ENCODE measurements around the gene COG1. TPM values are rescaled to one million over a fixed set of nuclear protein-coding genes. Genes with fewer than 3 reads are reported as not detected.

The COG1 gene
- total RNA-seq, 1 experiment from 2014 or later, result 23.0 TPM

DNA sequence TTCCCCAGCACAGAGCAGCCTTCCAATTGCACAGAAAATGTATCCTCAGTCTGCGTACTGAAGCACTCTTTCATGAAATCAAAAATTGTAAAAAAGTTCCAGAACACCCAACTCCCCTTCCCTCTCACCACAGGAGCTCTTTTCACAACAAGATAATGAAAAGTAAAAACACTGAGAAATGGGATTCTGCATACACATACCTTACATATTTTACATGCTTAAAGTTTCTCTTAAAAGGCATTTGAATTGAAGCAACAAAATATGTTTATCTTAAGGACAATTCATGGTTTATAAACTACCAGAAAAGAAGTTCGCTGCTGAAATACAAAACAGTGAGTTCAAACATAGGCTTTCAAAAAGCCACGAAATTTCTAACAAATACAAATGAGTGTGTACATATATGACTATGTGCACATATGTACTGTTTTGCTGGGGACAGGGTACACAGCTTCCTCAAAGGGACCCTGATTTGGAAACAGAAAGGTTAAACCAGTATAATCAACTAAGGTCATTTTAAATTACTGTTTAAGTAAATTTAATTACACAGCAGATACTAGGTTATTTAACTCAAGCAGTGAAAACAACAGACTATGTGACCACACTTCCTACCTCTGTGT is 33.8 kb downstream of the COG1 start:
- no peak for DNase-seq (ENCODE audit: low spot score)

DNA sequence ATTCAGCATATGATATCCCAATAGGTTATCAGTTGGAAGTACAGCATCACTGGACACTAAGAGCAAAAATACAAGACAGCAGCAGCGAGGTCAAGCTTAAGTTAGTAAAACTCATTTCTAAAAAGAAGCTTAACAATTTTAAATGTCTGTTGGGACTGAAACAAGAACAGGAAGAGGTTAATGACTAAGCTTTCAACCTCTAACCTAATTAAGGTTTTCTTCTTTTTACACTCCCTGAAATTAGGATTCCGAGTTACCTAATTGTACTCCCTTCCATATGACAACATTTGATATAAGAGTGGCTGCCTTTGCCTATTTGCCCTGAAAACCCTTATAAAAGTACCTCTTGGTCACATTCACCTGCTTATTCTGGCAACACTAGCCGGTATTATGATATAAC is 34.5 kb downstream of the COG1 start:
- DNase-seq (ENCODE audit: low spot score), result no peak

- DNase-seq (ENCODE audit: low spot score), result no peak
These were observed 35.1 kb downstream of the COG1 start for GRCh38 chr17:73227944-73228343.

- peak; percentile 33 for DNase-seq (ENCODE audit: low spot score)
These were observed 35.9 kb downstream of the COG1 start for GRCh38 chr17:73228748-73229236.

GRCh38 chr17:73230088-73230487 is 37.2 kb downstream of the COG1 start:
- no peak for DNase-seq (ENCODE audit: low spot score)

- peak; percentile 47 for DNase-seq (ENCODE audit: low spot score)
These were observed 38.5 kb downstream of the COG1 start for GRCh38 chr17:73231395-73231794.

GRCh38 chr17:73231841-73232586 is 39.2 kb downstream of the COG1 start:
- peak; percentile 96 for DNase-seq (ENCODE audit: low spot score)

GRCh38 chr17:73232587-73233373 is 39.9 kb downstream of the COG1 start:
- DNase-seq (ENCODE audit: low spot score), result peak; percentile 59

GRCh38 chr17:73234736-73235135 is 41.9 kb downstream of the COG1 start:
- DNase-seq (ENCODE audit: low spot score), result no peak

DNA sequence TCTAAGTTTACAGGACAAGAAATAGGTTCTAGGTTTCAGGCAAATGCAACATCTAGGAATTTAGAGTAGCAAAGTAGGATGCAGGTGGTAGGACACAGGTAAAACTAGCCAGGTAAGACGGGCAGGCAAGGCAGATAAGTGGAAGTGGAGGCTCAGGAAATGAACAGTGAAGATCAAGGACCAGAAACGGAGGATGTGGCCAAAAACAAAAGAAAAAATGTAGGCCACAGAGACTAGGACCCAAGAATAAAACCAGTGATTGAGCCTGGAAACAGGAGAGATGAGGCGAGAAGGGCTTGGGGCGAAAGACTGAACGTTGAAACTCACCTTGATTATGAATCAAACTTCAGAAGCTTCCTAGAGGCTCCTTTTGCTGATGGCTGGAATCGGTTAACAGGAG is 44.9 kb downstream of the COG1 start:
- DNase-seq (ENCODE audit: low spot score), result no peak

GRCh38 chr17:73240561-73240960 is 47.7 kb downstream of the COG1 start:
- no peak for DNase-seq (ENCODE audit: low spot score)

GRCh38 chr17:73247726-73248125 is 54.9 kb downstream of the COG1 start:
- DNase-seq (ENCODE audit: low spot score), result no peak

DNA sequence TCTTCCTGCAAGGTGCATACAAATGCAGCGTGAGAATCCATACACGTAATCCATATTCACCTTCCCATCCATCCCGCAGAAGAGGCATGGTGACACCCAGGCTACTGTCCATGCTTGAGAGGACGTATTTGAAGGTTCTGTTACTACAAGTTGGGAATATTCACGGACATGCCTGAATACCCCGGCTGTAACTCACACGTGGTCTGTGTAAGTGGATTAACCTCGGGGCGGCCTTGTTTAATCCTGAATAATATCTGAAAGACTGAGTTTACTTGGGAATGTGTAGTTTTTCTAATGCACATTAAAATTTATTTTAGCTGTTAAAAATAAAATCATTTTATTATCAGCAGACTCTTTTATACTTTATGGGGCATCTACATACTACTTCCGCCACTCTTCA is 55.7 kb downstream of the COG1 start:
- DNase-seq (ENCODE audit: low spot score), result no peak

GRCh38 chr17:73249700-73250099 is 56.8 kb downstream of the COG1 start:
- no peak for DNase-seq (ENCODE audit: low spot score)

GRCh38 chr17:73250851-73251640 is 58.2 kb downstream of the COG1 start:
- DNase-seq (ENCODE audit: low spot score), result no peak

GRCh38 chr17:73251871-73252270 is 59.0 kb downstream of the COG1 start:
- no peak for DNase-seq (ENCODE audit: low spot score)

DNA sequence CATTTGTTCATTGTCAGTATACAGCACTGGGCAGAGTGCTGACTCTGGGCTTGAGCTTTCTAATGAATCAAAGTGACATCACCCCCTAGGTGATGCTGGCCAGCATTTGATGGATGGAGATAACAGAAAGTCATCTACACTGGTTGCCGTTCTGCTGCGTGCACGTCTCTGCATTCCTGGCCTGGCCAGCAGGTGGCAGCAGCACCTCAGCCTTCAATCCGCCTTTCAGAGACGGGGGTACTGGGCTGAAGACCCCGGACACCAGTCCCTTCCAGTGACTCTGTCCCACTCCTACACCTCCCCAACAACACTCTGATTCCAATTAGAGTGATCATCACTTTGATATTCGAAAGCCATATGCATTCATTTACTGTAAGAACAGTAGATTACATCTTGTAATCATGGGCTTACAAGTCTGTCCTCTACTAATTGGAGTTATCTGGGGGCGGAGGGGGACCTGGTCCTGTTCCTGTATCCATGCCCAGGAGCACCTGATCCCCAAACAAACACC is 62.9 kb downstream of the COG1 start:
- peak; percentile 75 for DNase-seq (ENCODE audit: low spot score)

DNA sequence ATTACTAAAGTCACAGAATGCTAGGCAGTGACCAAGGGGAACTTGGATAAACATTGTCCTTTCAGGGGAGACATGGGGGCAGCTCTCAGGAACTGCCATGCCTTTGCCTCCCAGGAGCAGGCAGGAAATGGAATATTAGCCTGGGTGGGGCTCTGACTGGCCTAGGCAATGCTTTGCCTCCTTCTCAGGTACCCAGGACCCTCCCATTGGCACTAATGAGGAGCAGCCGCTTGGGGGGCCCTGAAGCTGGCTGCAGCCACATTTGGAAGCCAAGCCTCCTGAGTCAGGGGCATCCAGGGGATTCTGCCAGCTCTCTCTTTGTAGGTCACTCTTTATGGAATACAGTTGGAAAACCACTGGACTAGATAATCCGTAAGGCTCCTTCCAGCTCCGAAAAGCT is 63.4 kb downstream of the COG1 start:
- DNase-seq (ENCODE audit: low spot score), result no peak

GRCh38 chr17:73257516-73257915 is 64.7 kb downstream of the COG1 start:
- DNase-seq (ENCODE audit: low spot score), result no peak
